ENCODE results near the gene FBXO8. TPM values are rescaled to one million over a fixed set of nuclear protein-coding genes. Genes with fewer than 3 reads are reported as not detected.

FBXO8 gene
- total RNA-seq, 1 experiment from 2014 or later = 11.7 TPM

- no peak for TF ChIP-seq EZH2 (IDR thresholded peaks at IDR 0.05; ENCODE audit: borderline replicate concordance, low read depth, low read length, poor library complexity, severe bottlenecking)
- TF ChIP-seq CTCF (conservative IDR thresholded peaks at IDR 0.05; ENCODE audit: low read depth, low read length) = peak; percentile 83
- Histone ChIP-seq H3K36me3 (ENCODE audit: insufficient read depth, low read length, poor library complexity, severe bottlenecking) (peaks cover 5% of the 10 kb centered on the region), H3K4me3 (ENCODE audit: low read depth, low read length, poor library complexity, severe bottlenecking) (no peak overlapping the region), H3K4me1 (ENCODE audit: insufficient read depth, low read length, poor library complexity, severe bottlenecking) (peaks cover 35% of the 10 kb centered on the region), H3K9me3 (ENCODE audit: low read depth, low read length, poor library complexity, severe bottlenecking) (no peaks in the 10 kb centered on the region), H3K27me3 (replicated peaks; ENCODE audit: insufficient read depth, low read depth, low read length, poor library complexity) (no peaks in the 10 kb centered on the region), H3K27ac (ENCODE audit: low read depth, low read length, poor library complexity, severe bottlenecking) (no peak overlapping the region)
- peak; percentile 55 for DNase-seq (ENCODE audit: low spot score)
- intact Hi-C loops (cut with micrococcal nuclease; ENCODE audit: unreplicated experiment) = loop anchor here (2.0 to 10.0 kb wide), 5 partner anchors 96 to 984 kb away; partner anchors contain the start of gene HMGB2
- POLR2A ChIA-PET (ENCODE audit: low non-redundant PET) = no interaction called here
- CTCF ChIA-PET = interaction anchor here (0.6 kb wide), 1 partner anchor 901 kb away, joined by 6 read pairs; no protein-coding TSS in a partner anchor
- BruUV-seq (replicated peaks) = TSS peak; percentile 12
Measured at GRCh38 chr4:174318829-174319764, 35.6 kb upstream of the FBXO8 start.

DNA sequence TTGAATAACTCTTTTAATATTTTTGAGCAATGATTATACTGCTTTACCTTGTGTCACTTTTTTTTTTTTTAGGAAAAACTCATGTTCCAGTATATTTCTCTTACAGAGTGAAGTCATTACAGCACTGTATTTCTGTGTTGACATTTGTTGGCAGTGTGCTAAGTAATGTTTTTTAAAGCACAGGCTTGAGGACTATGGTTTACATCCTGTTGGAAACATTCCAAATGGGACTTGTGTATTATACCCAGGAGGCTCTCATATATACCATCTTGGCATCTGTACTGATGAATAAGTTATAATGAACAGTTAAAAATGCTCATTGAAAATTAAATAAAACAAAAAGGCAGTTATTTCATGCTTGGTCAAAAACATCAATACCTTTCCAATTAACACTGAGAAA is 34.1 kb upstream of the FBXO8 start:
- POLR2A ChIA-PET (ENCODE audit: low non-redundant PET) = no interaction called here
- peaks cover 35% of the 10 kb centered on the region for H3K4me1 ChIP-seq (ENCODE audit: insufficient read depth, low read length, poor library complexity, severe bottlenecking)
- no peak overlapping the region for H3K27ac ChIP-seq (ENCODE audit: low read depth, low read length, poor library complexity, severe bottlenecking)
- intact Hi-C loops (cut with micrococcal nuclease; ENCODE audit: unreplicated experiment) = loop anchor here (5.0 to 10.0 kb wide), 2 partner anchors 155 to 983 kb away; partner anchors contain the start of gene HMGB2
- CTCF ChIA-PET = no interaction called here
- H3K4me3 ChIP-seq (ENCODE audit: low read depth, low read length, poor library complexity, severe bottlenecking) = no peak overlapping the region
- no peak for TF ChIP-seq CTCF (conservative IDR thresholded peaks at IDR 0.05; ENCODE audit: low read depth, low read length)
- TF ChIP-seq EZH2 (IDR thresholded peaks at IDR 0.05; ENCODE audit: borderline replicate concordance, low read depth, low read length, poor library complexity, severe bottlenecking) = no peak
- peaks cover 5% of the 10 kb centered on the region for H3K36me3 ChIP-seq (ENCODE audit: insufficient read depth, low read length, poor library complexity, severe bottlenecking)
- H3K27me3 ChIP-seq (replicated peaks; ENCODE audit: insufficient read depth, low read depth, low read length, poor library complexity) = no peaks in the 10 kb centered on the region
- peak; percentile 73 for DNase-seq (ENCODE audit: low spot score)
- H3K9me3 ChIP-seq (ENCODE audit: low read depth, low read length, poor library complexity, severe bottlenecking) = no peaks in the 10 kb centered on the region
- BruUV-seq (replicated peaks) = no TSS peak

- ChIA-PET CTCF (no interaction called here), POLR2A (ENCODE audit: low non-redundant PET) (no interaction called here)
- no TSS peak for BruUV-seq (replicated peaks)
- no peaks in the 10 kb centered on the region for H3K27me3 ChIP-seq (replicated peaks; ENCODE audit: insufficient read depth, low read depth, low read length, poor library complexity)
- H3K27ac ChIP-seq (ENCODE audit: low read depth, low read length, poor library complexity, severe bottlenecking) = no peak overlapping the region
- peaks cover 5% of the 10 kb centered on the region for H3K36me3 ChIP-seq (ENCODE audit: insufficient read depth, low read length, poor library complexity, severe bottlenecking)
- intact Hi-C loops (cut with micrococcal nuclease; ENCODE audit: unreplicated experiment) = loop anchor here (5.0 to 10.0 kb wide), 2 partner anchors 155 to 982 kb away; partner anchors contain the start of gene HMGB2
- H3K4me1 ChIP-seq (ENCODE audit: insufficient read depth, low read length, poor library complexity, severe bottlenecking) = peaks cover 35% of the 10 kb centered on the region
- no peak for DNase-seq (ENCODE audit: low spot score)
- TF ChIP-seq CTCF (conservative IDR thresholded peaks at IDR 0.05; ENCODE audit: low read depth, low read length) = no peak
- no peak for TF ChIP-seq EZH2 (IDR thresholded peaks at IDR 0.05; ENCODE audit: borderline replicate concordance, low read depth, low read length, poor library complexity, severe bottlenecking)
- H3K4me3 ChIP-seq (ENCODE audit: low read depth, low read length, poor library complexity, severe bottlenecking) = no peak overlapping the region
- H3K9me3 ChIP-seq (ENCODE audit: low read depth, low read length, poor library complexity, severe bottlenecking) = no peaks in the 10 kb centered on the region
Measured at GRCh38 chr4:174316954-174317353, 33.5 kb upstream of the FBXO8 start.
